SK-N-SH treated with all-trans-retinoic acid at 6 μM for 48 hours (cell line): Measurements from ENCODE around the gene HPSE.

Experiments
- ARNTL ChIP-seq: fragments of 450-650 bp; formaldehyde crosslinking; IDR thresholded peaks from 2 replicates; pipeline ENCODE4 v1.5.0; 2020; ENCODE audit warnings: low read depth, mild to moderate bottlenecking, moderate library complexity, borderline replicate concordance
- CSDC2 ChIP-seq: fragments of 250-450 bp; sonication (Bioruptor Pico); IDR thresholded peaks from 2 replicates; pipeline ENCODE4 v1.5.0; 2020; ENCODE audit warnings: mild to moderate bottlenecking, moderate library complexity
- CSRNP3 ChIP-seq: fragments of 250-450 bp; sonication (Bioruptor Pico); IDR thresholded peaks from 2 replicates; pipeline ENCODE4 v1.5.1; 2021; ENCODE audit warnings: mild to moderate bottlenecking, moderate library complexity
- ESRRG ChIP-seq: fragments of 250-450 bp; sonication (Bioruptor Pico); IDR thresholded peaks from 2 replicates; pipeline ENCODE4 v1.6.1; 2021; ENCODE audit warnings: mild to moderate bottlenecking
- RARB ChIP-seq: fragments of 250-450 bp; sonication (Bioruptor Pico); IDR thresholded peaks from 2 replicates; pipeline ENCODE4 v1.8.0; 2021; ENCODE audit warnings: mild to moderate bottlenecking, moderate library complexity
- TCF4 ChIP-seq: fragments of 250-450 bp; sonication (Bioruptor Pico); IDR thresholded peaks from 2 replicates; pipeline ENCODE4 v1.8.0; 2021; ENCODE audit warnings: mild to moderate bottlenecking, moderate library complexity, borderline replicate concordance
- ZFP3 ChIP-seq: fragments of 250-450 bp; sonication (Bioruptor Pico); IDR thresholded peaks from 2 replicates; pipeline ENCODE4 v1.5.0; 2020; ENCODE audit warnings: mild to moderate bottlenecking, moderate library complexity
- ZFP30 ChIP-seq: fragments of 450-650 bp; formaldehyde crosslinking; IDR thresholded peaks from 2 replicates; pipeline ENCODE4 v1.5.0; 2022; ENCODE audit warnings: mild to moderate bottlenecking, moderate library complexity

DNA sequence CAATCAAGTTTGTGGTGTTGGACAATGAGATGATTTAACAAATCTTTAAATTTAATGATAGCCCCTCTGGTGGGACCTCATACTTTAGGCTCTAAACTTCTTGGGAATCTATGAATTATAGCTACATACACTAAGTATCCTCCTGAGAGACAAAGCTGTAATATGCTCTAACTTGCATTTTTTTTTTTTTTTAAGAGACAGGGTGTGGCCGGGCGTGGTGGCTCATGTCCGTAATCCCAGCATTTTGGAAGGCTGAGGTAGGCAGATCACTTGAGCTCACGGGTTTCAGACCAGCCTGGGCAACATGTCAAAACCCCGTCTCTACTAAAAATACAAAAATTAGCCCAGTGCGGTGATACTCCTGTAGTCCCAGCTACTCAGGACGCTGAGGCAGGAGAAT, 26.7 kb downstream of the HPSE start:
- TF ChIP-seq ZFP3 (CRISPR knock-in tag) (no peak), CSDC2 (CRISPR knock-in tag) (no peak), ARNTL (CRISPR knock-in tag) (no peak), ESRRG (CRISPR knock-in tag) (no peak), CSRNP3 (no peak), RARB (CRISPR knock-in tag) (no peak), ZFP30 (CRISPR knock-in tag) (no peak), TCF4 (CRISPR knock-in tag) (no peak)
